Measurements from ENCODE around the gene RPL10.

The RPL10 gene

GRCh38 chrX:154433605-154434004, 35.4 kb downstream of the RPL10 start:
- DNase-seq, result no peak

- DNase-seq, result no peak
These were observed 36.4 kb downstream of the RPL10 start for GRCh38 chrX:154434394-154435168.

DNA sequence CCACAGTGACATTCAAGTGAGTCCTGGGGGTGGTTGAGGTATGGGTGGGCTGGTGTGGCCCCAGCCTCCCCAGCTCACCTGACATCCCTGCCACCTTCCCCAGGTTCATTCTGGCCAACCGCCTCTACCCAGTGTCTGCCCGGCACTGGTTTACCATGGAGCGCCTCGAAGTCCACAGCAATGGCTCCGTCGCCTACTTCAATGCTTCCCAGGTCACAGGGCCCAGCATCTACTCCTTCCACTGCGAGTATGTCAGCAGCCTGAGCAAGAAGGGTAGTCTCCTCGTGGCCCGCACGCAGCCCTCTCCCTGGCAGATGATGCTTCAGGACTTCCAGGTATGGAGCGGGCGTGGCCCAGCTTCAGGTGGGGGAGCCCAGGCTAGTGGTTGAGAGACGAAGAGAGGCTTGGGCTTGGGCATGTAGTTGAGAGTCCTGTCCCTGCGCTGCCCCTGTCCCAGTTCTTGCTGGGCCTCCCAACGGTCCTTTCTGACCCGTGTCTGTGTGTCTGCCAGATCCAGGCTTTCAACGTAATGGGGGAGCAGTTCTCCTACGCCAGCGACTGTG, 37.1 kb downstream of the RPL10 start:
- DNase-seq, result no peak

DNA sequence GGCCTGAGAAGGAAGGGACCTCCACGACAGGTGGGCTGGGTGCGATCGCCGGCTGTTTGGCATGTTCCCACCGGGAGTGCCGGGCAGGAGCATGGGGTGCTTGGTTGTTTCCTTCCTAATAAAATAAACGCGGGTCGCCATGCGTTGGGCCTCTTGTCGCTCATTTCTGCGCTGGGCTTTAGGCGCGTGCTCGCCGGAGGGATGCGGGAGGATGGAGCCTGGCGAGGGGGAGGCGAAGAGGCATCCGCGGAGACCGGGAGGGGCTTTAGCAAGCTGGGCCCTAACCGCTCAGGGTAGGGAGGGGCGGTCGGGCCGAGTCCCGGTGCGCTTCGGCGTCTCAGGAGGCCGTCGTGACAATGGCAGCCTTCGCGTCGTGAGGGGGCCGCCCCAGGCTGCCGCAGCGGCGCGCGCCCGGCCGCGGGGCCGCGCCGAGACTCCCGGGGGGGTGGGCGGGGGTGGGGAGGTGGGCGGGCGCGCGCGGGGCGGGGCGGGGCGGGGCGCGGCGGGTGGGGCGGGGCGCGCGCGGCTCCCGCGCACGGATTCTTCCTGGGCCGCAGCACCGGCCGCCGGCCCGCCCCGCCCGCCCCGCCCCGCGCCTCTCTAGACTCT, 38.3 kb downstream of the RPL10 start:
- no peak for DNase-seq

DNA sequence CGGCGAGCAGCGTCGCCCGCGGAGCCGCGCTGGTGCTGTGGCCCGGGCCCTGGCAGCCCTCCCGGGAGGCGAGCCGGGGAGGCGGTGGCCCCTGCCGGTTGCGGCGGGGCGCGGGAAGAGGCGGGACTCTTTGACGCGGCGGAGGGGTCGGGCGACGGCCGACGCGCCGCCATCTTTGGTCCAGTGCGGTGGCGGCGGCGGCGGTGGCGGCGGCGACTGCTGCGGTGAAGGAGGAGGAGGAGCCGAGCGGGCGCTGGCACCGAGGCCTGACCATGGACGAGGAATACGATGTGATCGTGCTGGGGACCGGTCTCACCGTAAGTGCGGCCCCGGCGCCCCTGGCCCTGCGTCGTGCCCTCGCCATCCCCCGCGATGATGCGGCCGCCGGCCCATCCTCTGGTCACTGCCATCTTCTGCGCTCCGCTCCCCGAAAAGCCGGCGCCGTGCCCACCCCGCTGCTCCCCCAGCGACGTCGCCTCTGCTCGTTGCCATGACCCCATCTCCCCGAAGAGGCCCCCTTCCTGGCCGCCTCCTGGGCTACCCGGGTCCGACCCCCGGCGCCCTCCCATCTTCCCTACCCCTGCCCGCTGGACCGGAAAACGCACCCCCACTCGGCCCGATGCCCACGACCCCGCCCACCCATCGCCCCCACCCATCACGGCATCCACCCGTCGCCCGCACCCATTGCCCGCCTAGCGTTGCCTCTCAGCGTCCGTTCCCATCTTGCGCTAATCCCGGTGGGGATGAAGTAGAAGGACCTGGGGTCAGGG, 39.0 kb downstream of the RPL10 start, which contains the start of gene GDI1:
Gene GDI1, plus strand, starts transcription at position 172 of the 770 bp plus-strand sequence. Its CDS starts 101 bp downstream, at position 273.
- no peak for DNase-seq

DNA sequence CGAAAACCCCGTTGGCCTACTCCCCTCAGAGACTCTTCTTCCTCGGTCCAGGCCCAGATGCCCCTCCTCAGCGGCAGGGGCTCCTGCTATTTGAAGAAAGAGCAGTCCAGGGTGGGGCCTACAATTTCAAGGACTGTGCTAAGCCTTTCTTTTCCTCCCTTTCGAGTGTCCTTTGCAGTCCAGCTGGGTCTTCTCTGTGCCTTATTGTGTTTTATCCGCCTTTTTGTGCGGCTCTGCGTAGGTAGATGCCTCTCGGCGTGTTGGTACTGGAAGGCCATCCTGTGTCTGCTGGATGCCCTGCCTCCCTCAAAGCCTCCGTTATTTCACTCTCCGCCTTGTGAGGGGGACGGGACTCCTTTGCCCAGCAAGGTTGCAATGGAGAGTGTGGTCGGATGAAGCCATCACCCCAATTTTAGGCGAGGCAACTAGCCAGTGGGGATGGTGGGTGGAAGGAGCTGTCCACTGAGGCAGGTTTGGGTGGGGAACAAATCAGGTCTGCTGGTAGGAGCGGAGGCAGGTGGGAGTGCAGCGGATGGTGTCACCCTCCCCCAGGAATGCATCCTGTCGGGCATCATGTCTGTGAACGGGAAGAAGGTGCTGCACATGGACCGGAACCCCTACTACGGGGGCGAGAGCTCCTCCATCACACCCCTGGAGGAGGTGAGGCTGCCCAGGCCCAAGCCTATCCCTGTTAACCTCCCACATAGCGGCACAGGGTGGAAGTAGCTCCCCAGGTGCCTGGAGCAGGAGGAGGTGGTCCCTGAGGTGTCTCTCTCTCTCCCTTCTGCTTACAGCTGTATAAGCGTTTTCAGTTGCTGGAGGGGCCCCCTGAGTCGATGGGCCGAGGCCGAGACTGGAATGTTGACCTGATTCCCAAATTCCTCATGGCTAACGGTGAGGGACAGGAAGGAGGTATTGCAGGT, 40.1 kb downstream of the RPL10 start:
- no peak for DNase-seq

GRCh38 chrX:154439841-154440240, 41.7 kb downstream of the RPL10 start:
- no peak for DNase-seq

DNA sequence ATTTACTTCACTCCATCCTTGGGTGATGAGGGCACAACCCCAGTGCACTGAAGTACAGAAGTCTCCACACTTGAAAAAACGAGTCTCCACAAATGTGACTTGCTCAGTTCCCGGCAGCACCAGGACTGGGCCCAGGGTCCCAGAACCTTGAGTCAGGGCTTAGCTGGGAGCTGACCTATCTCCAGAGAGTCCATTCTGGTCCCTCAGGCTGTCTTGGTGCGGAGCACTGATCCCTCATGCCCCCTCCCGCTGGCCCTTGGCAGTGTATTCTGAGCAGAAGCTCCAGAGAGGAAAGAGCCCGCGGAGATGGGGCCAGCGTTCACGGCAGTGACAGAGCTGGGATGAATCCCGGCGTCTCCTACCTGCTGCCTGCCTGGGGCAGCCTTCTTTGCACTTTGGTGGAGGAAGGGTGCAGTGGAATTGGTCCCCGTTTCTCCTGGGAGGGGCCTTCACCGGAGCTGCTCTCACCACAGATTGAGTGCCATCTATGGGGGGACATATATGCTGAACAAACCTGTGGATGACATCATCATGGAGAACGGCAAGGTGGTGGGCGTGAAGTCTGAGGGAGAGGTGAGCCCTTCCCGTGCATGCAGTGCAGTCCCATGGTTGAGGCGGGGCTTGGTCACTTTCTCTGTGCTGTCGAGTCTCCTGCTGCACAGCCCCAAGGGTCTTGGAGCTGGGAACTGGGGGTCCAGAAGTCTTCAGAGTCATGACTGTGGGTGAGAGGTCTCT, 42.6 kb downstream of the RPL10 start:
- no peak for DNase-seq

DNA sequence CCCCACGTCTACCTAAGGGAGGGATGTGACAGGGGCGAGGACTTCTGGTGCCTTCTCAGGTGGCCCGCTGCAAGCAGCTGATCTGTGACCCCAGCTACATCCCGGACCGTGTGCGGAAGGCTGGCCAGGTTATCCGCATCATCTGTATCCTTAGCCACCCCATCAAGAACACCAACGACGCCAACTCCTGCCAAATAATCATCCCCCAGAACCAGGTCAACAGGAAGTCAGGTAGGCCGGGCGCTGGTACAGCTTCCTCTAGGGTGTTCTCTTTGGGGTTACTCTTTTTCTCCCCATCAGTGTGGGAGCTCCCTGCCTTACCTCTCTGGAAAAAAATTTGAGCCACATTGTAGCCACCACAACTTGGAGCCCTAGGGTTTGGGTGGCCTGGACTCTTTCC, 43.4 kb downstream of the RPL10 start:
- no peak for DNase-seq

GRCh38 chrX:154441984-154442707, 44.0 kb downstream of the RPL10 start:
- no peak for DNase-seq

DNA sequence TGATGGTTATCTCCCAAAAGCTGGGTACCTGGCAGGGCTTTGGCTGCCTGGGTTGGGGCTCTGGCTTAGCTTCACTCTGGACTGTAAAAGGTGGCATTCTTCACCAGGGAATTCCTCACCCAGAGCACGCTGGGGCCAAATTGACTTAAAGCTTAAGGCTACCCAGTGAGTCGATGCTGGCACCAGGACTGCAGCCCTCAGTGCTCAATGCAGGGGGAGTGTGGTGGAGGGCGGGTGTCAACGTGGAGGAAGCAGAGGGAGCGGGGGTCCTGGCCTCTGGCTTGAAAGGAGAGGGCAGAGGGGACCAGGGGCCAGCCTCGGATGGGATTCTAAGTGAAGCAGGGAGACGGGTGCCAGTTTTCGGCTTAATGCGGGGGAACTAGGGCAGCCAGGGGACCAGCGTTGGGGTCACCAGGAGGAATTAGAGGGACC, 45.3 kb downstream of the RPL10 start:
- no peak for DNase-seq

- no peak for DNase-seq
These were observed 46.0 kb downstream of the RPL10 start, which contains the start of gene FAM50A for GRCh38 chrX:154443992-154444754. Gene FAM50A, plus strand, starts transcription at chrX:154444141. Its CDS starts 95 bp downstream, at chrX:154444236.

GRCh38 chrX:154444755-154445246, 46.6 kb downstream of the RPL10 start:
- DNase-seq, result no peak

DNA sequence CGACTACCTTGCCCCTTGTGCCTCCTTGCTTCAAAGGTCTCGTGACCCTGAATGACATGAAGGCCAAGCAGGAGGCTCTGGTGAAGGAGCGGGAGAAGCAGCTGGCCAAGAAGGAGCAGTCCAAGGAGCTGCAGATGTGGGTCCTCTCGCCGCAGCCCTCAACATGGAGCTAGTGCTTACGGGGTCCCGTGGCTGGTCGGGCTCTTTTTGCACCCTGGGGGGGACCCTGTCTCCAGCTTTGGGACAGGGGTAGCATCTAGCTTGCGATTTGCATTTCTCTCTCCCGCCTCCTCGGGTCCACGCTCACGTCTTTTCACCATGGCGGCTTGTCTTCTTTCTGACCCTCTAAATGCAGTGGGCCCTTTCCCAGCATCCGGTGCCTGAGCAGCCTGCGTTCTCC, 47.6 kb downstream of the RPL10 start:
- DNase-seq, result no peak

- no peak for DNase-seq
These were observed 48.3 kb downstream of the RPL10 start for GRCh38 chrX:154446430-154446829.

GRCh38 chrX:154448484-154448883, 50.3 kb downstream of the RPL10 start:
- no peak for DNase-seq

DNA sequence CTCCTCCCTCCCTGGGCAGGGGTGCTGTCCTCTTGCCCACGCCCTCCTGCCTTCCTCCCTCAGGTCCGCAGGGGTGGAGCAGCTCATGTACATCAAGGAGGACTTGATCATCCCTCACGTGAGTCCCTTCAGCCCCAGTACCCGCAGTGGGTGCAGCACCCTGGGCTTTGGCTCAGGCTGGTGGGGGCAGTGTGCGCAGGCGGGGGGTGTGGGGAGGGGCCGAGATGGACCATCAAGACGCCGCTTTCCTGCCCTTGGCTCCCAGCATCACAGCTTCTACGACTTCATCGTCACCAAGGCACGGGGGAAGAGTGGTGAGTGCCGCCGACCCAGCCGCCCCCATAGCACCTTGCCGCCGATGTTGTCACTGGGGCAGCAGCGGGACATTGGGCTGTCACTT, 51.4 kb downstream of the RPL10 start:
- no peak for DNase-seq

DNA sequence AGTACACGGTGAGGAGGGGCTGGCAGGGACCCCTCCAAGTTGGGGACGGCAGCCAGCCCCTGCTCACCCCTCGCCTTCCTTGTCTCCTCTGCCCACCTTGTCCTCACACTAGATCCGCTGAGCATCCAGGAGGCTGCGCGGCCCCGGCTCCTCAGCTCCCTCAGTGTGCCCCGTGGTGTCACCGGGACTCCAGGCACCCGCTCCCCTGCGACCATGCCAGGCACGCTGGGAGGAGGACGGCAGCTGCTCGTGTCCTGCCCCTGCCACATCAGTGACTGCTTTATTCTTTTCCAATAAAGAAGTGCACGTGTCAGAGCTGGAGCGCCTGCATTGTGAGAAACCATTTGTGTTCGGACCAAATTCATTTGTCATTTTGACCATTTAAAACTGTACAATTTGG, 52.1 kb downstream of the RPL10 start:
- DNase-seq, result no peak
